ENCODE measurements around the gene NLGN1.

DNA sequence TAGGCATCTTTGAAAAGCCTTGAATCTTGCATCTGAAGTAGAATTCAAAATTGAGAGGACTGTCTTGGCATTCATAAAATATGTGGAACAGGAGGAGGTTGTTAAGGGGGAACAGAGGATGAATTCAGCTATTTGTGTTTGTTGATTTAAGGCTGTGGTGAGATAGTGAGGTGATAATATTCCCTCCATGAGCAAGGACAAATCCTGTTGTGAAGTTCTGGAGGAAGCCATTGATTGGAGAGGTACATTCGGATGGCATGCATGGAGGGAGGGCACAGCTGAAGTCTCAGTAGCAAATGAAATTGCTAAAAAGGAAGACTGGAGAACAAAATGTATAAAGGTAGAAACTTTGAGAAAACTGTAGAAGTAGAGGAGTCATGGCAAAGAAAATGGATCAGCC, 443.8 kb downstream of the NLGN1 start:
- TF ChIP-seq FOSL2 (IDR thresholded peaks at IDR 0.05) = no peak
- no peak for TF ChIP-seq FOSL2 (CRISPR knock-in tag; IDR thresholded peaks at IDR 0.05)
- TF ChIP-seq, protein P1, sequence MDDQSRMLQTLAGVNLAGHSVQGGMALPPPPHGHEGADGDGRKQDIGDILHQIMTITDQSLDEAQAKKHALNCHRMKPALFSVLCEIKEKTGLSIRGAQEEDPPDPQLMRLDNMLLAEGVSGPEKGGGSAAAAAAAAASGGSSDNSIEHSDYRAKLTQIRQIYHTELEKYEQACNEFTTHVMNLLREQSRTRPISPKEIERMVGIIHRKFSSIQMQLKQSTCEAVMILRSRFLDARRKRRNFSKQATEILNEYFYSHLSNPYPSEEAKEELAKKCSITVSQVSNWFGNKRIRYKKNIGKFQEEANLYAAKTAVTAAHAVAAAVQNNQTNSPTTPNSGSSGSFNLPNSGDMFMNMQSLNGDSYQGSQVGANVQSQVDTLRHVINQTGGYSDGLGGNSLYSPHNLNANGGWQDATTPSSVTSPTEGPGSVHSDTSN (IDR thresholded peaks at IDR 0.05) = no peak
- TF ChIP-seq, protein P2, sequence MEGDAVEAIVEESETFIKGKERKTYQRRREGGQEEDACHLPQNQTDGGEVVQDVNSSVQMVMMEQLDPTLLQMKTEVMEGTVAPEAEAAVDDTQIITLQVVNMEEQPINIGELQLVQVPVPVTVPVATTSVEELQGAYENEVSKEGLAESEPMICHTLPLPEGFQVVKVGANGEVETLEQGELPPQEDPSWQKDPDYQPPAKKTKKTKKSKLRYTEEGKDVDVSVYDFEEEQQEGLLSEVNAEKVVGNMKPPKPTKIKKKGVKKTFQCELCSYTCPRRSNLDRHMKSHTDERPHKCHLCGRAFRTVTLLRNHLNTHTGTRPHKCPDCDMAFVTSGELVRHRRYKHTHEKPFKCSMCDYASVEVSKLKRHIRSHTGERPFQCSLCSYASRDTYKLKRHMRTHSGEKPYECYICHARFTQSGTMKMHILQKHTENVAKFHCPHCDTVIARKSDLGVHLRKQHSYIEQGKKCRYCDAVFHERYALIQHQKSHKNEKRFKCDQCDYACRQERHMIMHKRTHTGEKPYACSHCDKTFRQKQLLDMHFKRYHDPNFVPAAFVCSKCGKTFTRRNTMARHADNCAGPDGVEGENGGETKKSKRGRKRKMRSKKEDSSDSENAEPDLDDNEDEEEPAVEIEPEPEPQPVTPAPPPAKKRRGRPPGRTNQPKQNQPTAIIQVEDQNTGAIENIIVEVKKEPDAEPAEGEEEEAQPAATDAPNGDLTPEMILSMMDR (IDR thresholded peaks at IDR 0.05) = no peak
- TF ChIP-seq, protein P3, sequence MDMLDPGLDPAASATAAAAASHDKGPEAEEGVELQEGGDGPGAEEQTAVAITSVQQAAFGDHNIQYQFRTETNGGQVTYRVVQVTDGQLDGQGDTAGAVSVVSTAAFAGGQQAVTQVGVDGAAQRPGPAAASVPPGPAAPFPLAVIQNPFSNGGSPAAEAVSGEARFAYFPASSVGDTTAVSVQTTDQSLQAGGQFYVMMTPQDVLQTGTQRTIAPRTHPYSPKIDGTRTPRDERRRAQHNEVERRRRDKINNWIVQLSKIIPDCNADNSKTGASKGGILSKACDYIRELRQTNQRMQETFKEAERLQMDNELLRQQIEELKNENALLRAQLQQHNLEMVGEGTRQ (IDR thresholded peaks at IDR 0.05) = no peak
- TF ChIP-seq KDM1A (IDR thresholded peaks at IDR 0.05; ENCODE audit: low read depth) = no peak
- TF ChIP-seq, protein P4, sequence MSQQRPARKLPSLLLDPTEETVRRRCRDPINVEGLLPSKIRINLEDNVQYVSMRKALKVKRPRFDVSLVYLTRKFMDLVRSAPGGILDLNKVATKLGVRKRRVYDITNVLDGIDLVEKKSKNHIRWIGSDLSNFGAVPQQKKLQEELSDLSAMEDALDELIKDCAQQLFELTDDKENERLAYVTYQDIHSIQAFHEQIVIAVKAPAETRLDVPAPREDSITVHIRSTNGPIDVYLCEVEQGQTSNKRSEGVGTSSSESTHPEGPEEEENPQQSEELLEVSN (IDR thresholded peaks at IDR 0.05; ENCODE audit: borderline replicate concordance, low read depth) = no peak
- no peak for TF ChIP-seq CHD4 (IDR thresholded peaks at IDR 0.05; ENCODE audit: borderline replicate concordance)
- TF ChIP-seq POLR2A (IDR thresholded peaks at IDR 0.05; ENCODE audit: low read length) = no peak
